GM12873 (cell line): ENCODE data around the gene C5orf63.

ENCODE experiments used
- CTCF ChIP-seq: IDR thresholded peaks from 2 replicates; pipeline ENCODE4 v1.5.1; 2012; ENCODE audit warnings: low read depth, mild to moderate bottlenecking, moderate library complexity, low read length, control low read depth; ENCODE audit not compliant: insufficient read depth; ENCODE audit errors: missing control alignments

Gene C5orf63

GRCh38 chr5:127070243-127070642 is 3.1 kb downstream of the C5orf63 start:
- no peak for TF ChIP-seq CTCF

GRCh38 chr5:127068493-127069214 is 4.6 kb downstream of the C5orf63 start:
- no peak for TF ChIP-seq CTCF

- no peak for TF ChIP-seq CTCF
These were observed 6.6 kb downstream of the C5orf63 start for GRCh38 chr5:127066721-127067120.

GRCh38 chr5:127064253-127064840 is 9.0 kb downstream of the C5orf63 start:
- TF ChIP-seq CTCF = no peak

- no peak for TF ChIP-seq CTCF
These were observed 9.9 kb downstream of the C5orf63 start for GRCh38 chr5:127063257-127063913.

- no peak for TF ChIP-seq CTCF
These were observed 11.3 kb downstream of the C5orf63 start for GRCh38 chr5:127061956-127062355.

GRCh38 chr5:127061537-127061936 is 11.8 kb downstream of the C5orf63 start:
- TF ChIP-seq CTCF = no peak
